Spleen (tissue), 7 donors: ENCODE data around the gene PLEKHN1.

Experiments used
- POLR2A ChIP-seq, 3 donors: fragments of 450-650 bp; IDR thresholded peaks; one replicate each; pipeline ENCODE4 v1.5.1; 2017; ENCODE audit warnings: antibody characterized with exemption in 3 of 3, mild to moderate bottlenecking in 1 of 3
- POLR2AphosphoS5 ChIP-seq, 3 donors: sonication (generic); formaldehyde crosslinking; IDR thresholded peaks; one replicate each; pipeline ENCODE4 v1.5.1; 2017; ENCODE audit warnings: antibody characterized with exemption in 3 of 3
- TF ChIP-seq, protein P1 (sequence below), 11 experiments: fragments of 200-600 bp in 7 of 11; fragments of 450-650 bp in 4 of 11; sonication (generic) in 4 of 11; IDR thresholded peaks in 8 of 11; conservative IDR thresholded peaks in 3 of 11; 1 replicate in 7 of 11; 2 replicates in 4 of 11; pipeline versions ENCODE4 v1.4.0 to v1.8.0; 2016 to 2021; ENCODE audit warnings: antibody characterized with exemption in 11 of 11, inconsistent platforms in 4 of 11, mild to moderate bottlenecking in 1 of 11
- donor health status: DM: no; HTN: no; CAD: no; lungs with moderate emphysema.
- donor health status: DM: no; HTN: no; CAD: no.
- donor health status: DM: no; HTN: no; CAD: no.

DNA sequence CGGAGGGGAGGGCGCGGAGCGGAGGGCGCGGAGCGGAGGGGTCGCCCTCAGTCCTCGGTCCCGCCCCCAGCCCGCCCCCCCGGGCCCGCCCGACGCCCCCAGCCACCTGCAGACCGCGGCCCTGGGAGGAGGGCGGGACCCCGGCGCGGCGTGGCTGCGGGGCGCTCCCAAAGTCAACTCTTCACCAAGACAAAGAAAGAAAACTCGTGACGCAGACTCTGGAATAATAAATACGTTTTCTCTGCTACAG, 32.4 kb downstream of the PLEKHN1 start:
- TF ChIP-seq, protein P1, sequence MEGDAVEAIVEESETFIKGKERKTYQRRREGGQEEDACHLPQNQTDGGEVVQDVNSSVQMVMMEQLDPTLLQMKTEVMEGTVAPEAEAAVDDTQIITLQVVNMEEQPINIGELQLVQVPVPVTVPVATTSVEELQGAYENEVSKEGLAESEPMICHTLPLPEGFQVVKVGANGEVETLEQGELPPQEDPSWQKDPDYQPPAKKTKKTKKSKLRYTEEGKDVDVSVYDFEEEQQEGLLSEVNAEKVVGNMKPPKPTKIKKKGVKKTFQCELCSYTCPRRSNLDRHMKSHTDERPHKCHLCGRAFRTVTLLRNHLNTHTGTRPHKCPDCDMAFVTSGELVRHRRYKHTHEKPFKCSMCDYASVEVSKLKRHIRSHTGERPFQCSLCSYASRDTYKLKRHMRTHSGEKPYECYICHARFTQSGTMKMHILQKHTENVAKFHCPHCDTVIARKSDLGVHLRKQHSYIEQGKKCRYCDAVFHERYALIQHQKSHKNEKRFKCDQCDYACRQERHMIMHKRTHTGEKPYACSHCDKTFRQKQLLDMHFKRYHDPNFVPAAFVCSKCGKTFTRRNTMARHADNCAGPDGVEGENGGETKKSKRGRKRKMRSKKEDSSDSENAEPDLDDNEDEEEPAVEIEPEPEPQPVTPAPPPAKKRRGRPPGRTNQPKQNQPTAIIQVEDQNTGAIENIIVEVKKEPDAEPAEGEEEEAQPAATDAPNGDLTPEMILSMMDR (IDR thresholded peaks at IDR 0.05 in 8 of 11, conservative IDR thresholded peaks at IDR 0.05 in 3 of 11), result no peak
- TF ChIP-seq POLR2A (IDR thresholded peaks at IDR 0.05) (no peak), POLR2AphosphoS5 (IDR thresholded peaks at IDR 0.05) (no peak)
